ENCODE measurements around the gene PTMA.

PTMA gene

GRCh38 chr2:231713730-231714638 lies 5.7 kb downstream of the PTMA start:
- Mint-ChIP-seq H3K36me3 (ENCODE audit: low read depth) (peaks cover 53% of the 10 kb centered on the region), H3K4me1 (ENCODE audit: low read depth) (peaks cover 40% of the 10 kb centered on the region), H3K4me3 (peak overlapping the region; percentile 99), H3K27ac (peak overlapping the region; percentile 98), H3K9me3 (no peaks in the 10 kb centered on the region), H3K27me3 (no peaks in the 10 kb centered on the region)
- DNase-seq = peak; percentile 93

GRCh38 chr2:231714639-231715498 lies 6.5 kb downstream of the PTMA start:
- H3K4me1 Mint-ChIP-seq (ENCODE audit: low read depth) = peaks cover 40% of the 10 kb centered on the region
- no peaks in the 10 kb centered on the region for H3K9me3 Mint-ChIP-seq
- H3K36me3 Mint-ChIP-seq (ENCODE audit: low read depth) = peaks cover 46% of the 10 kb centered on the region
- H3K4me3 Mint-ChIP-seq = peak overlapping the region; percentile 48
- H3K27me3 Mint-ChIP-seq = no peaks in the 10 kb centered on the region
- DNase-seq = peak; percentile 88
- peak overlapping the region; percentile 98 for H3K27ac Mint-ChIP-seq

GRCh38 chr2:231715499-231715837 lies 7.1 kb downstream of the PTMA start:
- Mint-ChIP-seq H3K9me3 (no peaks in the 10 kb centered on the region), H3K27me3 (no peaks in the 10 kb centered on the region), H3K4me1 (ENCODE audit: low read depth) (peaks cover 40% of the 10 kb centered on the region), H3K36me3 (ENCODE audit: low read depth) (peaks cover 44% of the 10 kb centered on the region), H3K27ac (peak overlapping the region; percentile 98), H3K4me3 (no peak overlapping the region)
- no peak for DNase-seq

GRCh38 chr2:231715988-231716616 lies 7.8 kb downstream of the PTMA start:
- no peak for DNase-seq
- H3K27me3 Mint-ChIP-seq = no peaks in the 10 kb centered on the region
- peaks cover 39% of the 10 kb centered on the region for H3K36me3 Mint-ChIP-seq (ENCODE audit: low read depth)
- H3K27ac Mint-ChIP-seq = peak overlapping the region; percentile 98
- H3K4me1 Mint-ChIP-seq (ENCODE audit: low read depth) = peaks cover 40% of the 10 kb centered on the region
- H3K9me3 Mint-ChIP-seq = no peaks in the 10 kb centered on the region
- peak overlapping the region; percentile 13 for H3K4me3 Mint-ChIP-seq

GRCh38 chr2:231716666-231717280 lies 8.4 kb downstream of the PTMA start:
- H3K27me3 Mint-ChIP-seq = no peaks in the 10 kb centered on the region
- peak overlapping the region; percentile 70 for H3K27ac Mint-ChIP-seq
- no peak for DNase-seq
- H3K9me3 Mint-ChIP-seq = no peaks in the 10 kb centered on the region
- H3K4me3 Mint-ChIP-seq = no peak overlapping the region
- peaks cover 32% of the 10 kb centered on the region for H3K36me3 Mint-ChIP-seq (ENCODE audit: low read depth)
- H3K4me1 Mint-ChIP-seq (ENCODE audit: low read depth) = peaks cover 35% of the 10 kb centered on the region

- peak overlapping the region; percentile 64 for H3K27ac Mint-ChIP-seq
Observed at GRCh38 chr2:231717281-231718171, 9.2 kb downstream of the PTMA start.

GRCh38 chr2:231718799-231719198 lies 10.5 kb downstream of the PTMA start:
- no peaks in the 10 kb centered on the region for H3K9me3 Mint-ChIP-seq
- DNase-seq = no peak
- no peak overlapping the region for H3K4me3 Mint-ChIP-seq
- H3K36me3 Mint-ChIP-seq (ENCODE audit: low read depth) = peaks cover 13% of the 10 kb centered on the region
- no peak overlapping the region for H3K27ac Mint-ChIP-seq
- H3K27me3 Mint-ChIP-seq = no peaks in the 10 kb centered on the region
- peaks cover 18% of the 10 kb centered on the region for H3K4me1 Mint-ChIP-seq (ENCODE audit: low read depth)

More at GRCh38 chr2:231717281-231718171, 9.2 kb downstream of the PTMA start:
- no peaks in the 10 kb centered on the region for H3K27me3 Mint-ChIP-seq
- no peak overlapping the region for H3K4me3 Mint-ChIP-seq
- H3K36me3 Mint-ChIP-seq (ENCODE audit: low read depth) = peaks cover 25% of the 10 kb centered on the region
- H3K4me1 Mint-ChIP-seq (ENCODE audit: low read depth) = peaks cover 27% of the 10 kb centered on the region
- DNase-seq = no peak
- H3K9me3 Mint-ChIP-seq = no peaks in the 10 kb centered on the region

GRCh38 chr2:231720292-231720986 lies 12.1 kb downstream of the PTMA start:
- Mint-ChIP-seq H3K4me3 (no peak overlapping the region), H3K4me1 (ENCODE audit: low read depth) (peaks cover 10% of the 10 kb centered on the region), H3K36me3 (ENCODE audit: low read depth) (peaks cover 5% of the 10 kb centered on the region), H3K27ac (no peak overlapping the region), H3K9me3 (no peaks in the 10 kb centered on the region), H3K27me3 (no peaks in the 10 kb centered on the region)
- no peak for DNase-seq

- no peaks in the 10 kb centered on the region for H3K36me3 Mint-ChIP-seq (ENCODE audit: low read depth)
Observed at GRCh38 chr2:231720987-231721966, 13.0 kb downstream of the PTMA start.

GRCh38 chr2:231722721-231723307 lies 14.5 kb downstream of the PTMA start:
- no peaks in the 10 kb centered on the region for H3K4me1 Mint-ChIP-seq (ENCODE audit: low read depth)
- no peaks in the 10 kb centered on the region for H3K27me3 Mint-ChIP-seq
- H3K27ac Mint-ChIP-seq = no peak overlapping the region
- H3K36me3 Mint-ChIP-seq (ENCODE audit: low read depth) = no peaks in the 10 kb centered on the region
- no peaks in the 10 kb centered on the region for H3K9me3 Mint-ChIP-seq
- no peak for DNase-seq
- H3K4me3 Mint-ChIP-seq = no peak overlapping the region

More at GRCh38 chr2:231720987-231721966, 13.0 kb downstream of the PTMA start:
- H3K27me3 Mint-ChIP-seq = no peaks in the 10 kb centered on the region
- DNase-seq = no peak
- no peak overlapping the region for H3K27ac Mint-ChIP-seq
- H3K9me3 Mint-ChIP-seq = no peaks in the 10 kb centered on the region
- H3K4me3 Mint-ChIP-seq = no peak overlapping the region
- H3K4me1 Mint-ChIP-seq (ENCODE audit: low read depth) = peaks cover 6% of the 10 kb centered on the region

- Mint-ChIP-seq H3K27ac (no peak overlapping the region), H3K27me3 (no peaks in the 10 kb centered on the region), H3K4me1 (ENCODE audit: low read depth) (no peaks in the 10 kb centered on the region), H3K36me3 (ENCODE audit: low read depth) (peaks cover 2% of the 10 kb centered on the region), H3K4me3 (no peak overlapping the region), H3K9me3 (no peaks in the 10 kb centered on the region)
- DNase-seq = no peak
Observed at GRCh38 chr2:231725476-231725875, 17.2 kb downstream of the PTMA start.

GRCh38 chr2:231726276-231726675 lies 18.0 kb downstream of the PTMA start:
- H3K27me3 Mint-ChIP-seq = no peaks in the 10 kb centered on the region
- no peak overlapping the region for H3K4me3 Mint-ChIP-seq
- no peak for DNase-seq
- no peaks in the 10 kb centered on the region for H3K4me1 Mint-ChIP-seq (ENCODE audit: low read depth)
- peaks cover 2% of the 10 kb centered on the region for H3K36me3 Mint-ChIP-seq (ENCODE audit: low read depth)
- H3K27ac Mint-ChIP-seq = no peak overlapping the region
- no peaks in the 10 kb centered on the region for H3K9me3 Mint-ChIP-seq

All from activated T-cell treated with anti-CD3 and anti-CD28 coated beads, Interleukin-2, amount 50 U/mL, for 24 hours (primary cell).